HG03045 (cell line): ENCODE results near the gene BTN2A1.
"Not testable (repeated sequence)": the region's sequence is repeated elsewhere in the genome, so short reads cannot be mapped to it uniquely, and the experiment has no call there.

ENCODE experiments used
- ATAC-seq: cut with Tn5 transposase; IDR thresholded peaks from one replicate; pipeline ENCODE4 v1.9.1; 2021; ENCODE audit warnings: mild to moderate bottlenecking, moderate library complexity; ENCODE audit not compliant: unreplicated experiment

The BTN2A1 gene

GRCh38 chr6:26457806-26458688 is at the start of gene BTN2A1:
BTN2A1 (plus strand) TSS chr6:26457955; CDS start chr6:26458637, 682 bp downstream.
- ATAC-seq, result peak; percentile 97

- no peak for ATAC-seq
Measured at GRCh38 chr6:26408828-26409730, 48.7 kb upstream of the BTN2A1 start.

GRCh38 chr6:26411751-26412150 is 46.0 kb upstream of the BTN2A1 start:
- no peak for ATAC-seq

- no peak for ATAC-seq
Measured at GRCh38 chr6:26412228-26412627, 45.5 kb upstream of the BTN2A1 start.

GRCh38 chr6:26412954-26413353 is 44.8 kb upstream of the BTN2A1 start:
- no peak for ATAC-seq

GRCh38 chr6:26414281-26414680 is 43.5 kb upstream of the BTN2A1 start:
- no peak for ATAC-seq

- ATAC-seq, result no peak
Measured at GRCh38 chr6:26415036-26415614, 42.6 kb upstream of the BTN2A1 start.

- ATAC-seq, result no peak
Measured at GRCh38 chr6:26415791-26416190, 42.0 kb upstream of the BTN2A1 start.

GRCh38 chr6:26416288-26416687 is 41.5 kb upstream of the BTN2A1 start:
- ATAC-seq, result no peak

- ATAC-seq, result not testable (repeated sequence)
Measured at GRCh38 chr6:26418077-26418476, 39.7 kb upstream of the BTN2A1 start.

- not testable (repeated sequence) for ATAC-seq
Measured at GRCh38 chr6:26418795-26419194, 39.0 kb upstream of the BTN2A1 start.

- no peak for ATAC-seq
Measured at GRCh38 chr6:26420688-26421171, 37.0 kb upstream of the BTN2A1 start.

- ATAC-seq, result peak; percentile 83
Measured at GRCh38 chr6:26421259-26422144, 36.3 kb upstream of the BTN2A1 start.

GRCh38 chr6:26422329-26422728 is 35.4 kb upstream of the BTN2A1 start:
- no peak for ATAC-seq

- ATAC-seq, result no peak
Measured at GRCh38 chr6:26426691-26427450, 30.9 kb upstream of the BTN2A1 start.

GRCh38 chr6:26427451-26427809 is 30.3 kb upstream of the BTN2A1 start:
- ATAC-seq, result no peak

GRCh38 chr6:26428206-26428605 is 29.5 kb upstream of the BTN2A1 start:
- no peak for ATAC-seq

- no peak for ATAC-seq
Measured at GRCh38 chr6:26430787-26431186, 27.0 kb upstream of the BTN2A1 start.
